ENCODE results near the gene USP30. TPM values are rescaled to one million over a fixed set of nuclear protein-coding genes. Genes with fewer than 3 reads are reported as not detected.

USP30 gene
- total and polyA plus RNA-seq, 8 donors, result 4.8 to 11.2 (median 9.3) TPM

DNA sequence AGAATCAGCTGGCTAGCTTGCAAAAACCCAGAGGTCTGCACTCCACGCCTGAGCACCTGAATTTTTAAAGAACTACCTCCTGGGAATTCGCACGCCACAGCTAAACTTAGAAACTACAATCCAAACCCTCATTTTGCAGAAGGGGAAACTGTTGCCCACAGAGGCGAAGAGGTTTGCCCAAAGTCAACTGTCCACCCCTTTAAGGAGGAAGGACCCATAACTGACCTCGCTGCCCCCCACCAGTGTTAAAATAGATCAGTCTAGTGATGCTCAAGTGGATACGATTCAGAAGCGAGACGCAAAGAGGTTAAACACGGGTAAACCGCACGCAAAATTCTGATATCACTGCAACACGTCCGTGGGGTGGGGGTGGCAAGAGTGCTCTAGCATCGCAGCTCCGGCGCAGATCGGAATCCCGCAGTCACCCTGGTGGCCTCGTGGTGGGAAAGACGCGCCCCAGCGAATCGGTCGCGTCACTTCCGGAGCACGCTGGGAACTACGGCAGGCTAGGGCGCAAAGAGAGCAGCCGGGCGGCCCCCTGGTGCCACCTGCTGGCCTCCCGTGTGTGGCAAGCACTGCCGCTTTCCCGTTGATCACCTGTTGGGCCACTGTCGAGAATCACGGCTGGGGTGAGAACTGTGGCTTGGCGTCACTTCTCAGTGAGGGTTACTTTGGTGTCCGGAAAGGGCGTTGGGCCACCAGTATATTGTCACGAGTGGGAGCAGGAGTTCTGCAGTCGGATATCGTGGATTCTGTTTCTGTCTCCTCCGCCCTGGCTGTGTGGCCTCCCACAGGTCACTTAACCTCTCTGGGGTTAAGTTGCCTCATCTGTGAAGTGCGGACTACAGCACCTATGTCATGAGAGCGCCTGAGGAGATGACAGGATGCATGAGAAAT is 40.9 kb downstream of the USP30 start, which contains the start of gene ALKBH2:
Gene ALKBH2 (minus strand): TSS at position 451 of the 897 bp plus-strand sequence. CDS start 686 bp downstream, outside the sequence.
- peak; percentile 75 to 86 (median 82) for ATAC-seq
- no peaks in the 10 kb centered on the region for H3K9me3 ChIP-seq
- H3K4me1 ChIP-seq, result peaks cover 7 to 18% (median 13%) of the 10 kb centered on the region in 3 donors
- intact Hi-C loops (cut with DNase I), result loop anchor here in 2 of 3 donors (5.0 to 10.0 kb wide), 2 partner anchors 208 to 211 kb away; partner anchors contain the start of gene DAO (in 2 of the 2)
- no peak for FAIRE-seq
- WGBS, 2 donors, result 5% methylated on average over 44 to 45 of the region's 45 CpGs
- peak within 1 kb of the TSS in 1 of 4 donors; percentile 48 for H3K27ac ChIP-seq
- no peaks in the 10 kb centered on the region for H3K27me3 ChIP-seq
- H3K36me3 ChIP-seq, result peaks cover 0 to 6% (median 3%) of the 10 kb centered on the region in 3 donors
- TF ChIP-seq, protein P1, sequence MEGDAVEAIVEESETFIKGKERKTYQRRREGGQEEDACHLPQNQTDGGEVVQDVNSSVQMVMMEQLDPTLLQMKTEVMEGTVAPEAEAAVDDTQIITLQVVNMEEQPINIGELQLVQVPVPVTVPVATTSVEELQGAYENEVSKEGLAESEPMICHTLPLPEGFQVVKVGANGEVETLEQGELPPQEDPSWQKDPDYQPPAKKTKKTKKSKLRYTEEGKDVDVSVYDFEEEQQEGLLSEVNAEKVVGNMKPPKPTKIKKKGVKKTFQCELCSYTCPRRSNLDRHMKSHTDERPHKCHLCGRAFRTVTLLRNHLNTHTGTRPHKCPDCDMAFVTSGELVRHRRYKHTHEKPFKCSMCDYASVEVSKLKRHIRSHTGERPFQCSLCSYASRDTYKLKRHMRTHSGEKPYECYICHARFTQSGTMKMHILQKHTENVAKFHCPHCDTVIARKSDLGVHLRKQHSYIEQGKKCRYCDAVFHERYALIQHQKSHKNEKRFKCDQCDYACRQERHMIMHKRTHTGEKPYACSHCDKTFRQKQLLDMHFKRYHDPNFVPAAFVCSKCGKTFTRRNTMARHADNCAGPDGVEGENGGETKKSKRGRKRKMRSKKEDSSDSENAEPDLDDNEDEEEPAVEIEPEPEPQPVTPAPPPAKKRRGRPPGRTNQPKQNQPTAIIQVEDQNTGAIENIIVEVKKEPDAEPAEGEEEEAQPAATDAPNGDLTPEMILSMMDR (IDR thresholded peaks at IDR 0.05), result peak; percentile 92 to 99 (median 96)
- DNase-seq, result peak; percentile 88 to 96 (median 94)
- H3K4me3 ChIP-seq, result peak within 1 kb of the TSS; percentile 26 to 51 (median 43)

DNA sequence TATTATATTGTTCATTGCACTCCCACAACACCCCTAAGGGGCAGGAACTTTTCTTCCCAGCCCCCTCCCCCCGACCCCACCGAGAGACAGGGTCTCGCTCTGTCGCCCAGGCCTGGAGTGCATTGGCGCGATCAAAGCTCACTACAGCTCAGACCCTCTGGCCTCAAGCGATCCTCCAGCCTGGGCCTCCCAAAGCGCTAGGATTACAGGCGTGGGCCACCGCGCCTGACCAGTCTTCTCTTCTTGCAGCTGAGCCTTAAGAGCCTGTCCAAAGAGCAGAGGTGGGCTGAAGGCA is 44.7 kb downstream of the USP30 start:
- DNase-seq (no peak), ATAC-seq (no peak), FAIRE-seq (no peak)
- H3K36me3 ChIP-seq, result peaks cover 0 to 5% (median 0%) of the 10 kb centered on the region in 3 donors
- H3K27ac ChIP-seq, result no peak overlapping the region
- 31 to 35% methylated on average over 11 of the region's 11 CpGs for WGBS, 2 donors
- H3K9me3 ChIP-seq, result no peaks in the 10 kb centered on the region
- H3K4me1 ChIP-seq, result peaks cover 12 to 23% (median 15%) of the 10 kb centered on the region in 3 donors
- H3K4me3 ChIP-seq, result peak overlapping the region in 1 of 4 donors; percentile 96
- H3K27me3 ChIP-seq, result no peaks in the 10 kb centered on the region
- intact Hi-C loops (cut with DNase I), result loop anchor here in 1 of 3 donors (10.0 kb wide), 1 partner anchor 212 kb away; the partner anchor contains the start of gene DAO
- TF ChIP-seq, protein P1 (IDR thresholded peaks at IDR 0.05), result no peak

DNA sequence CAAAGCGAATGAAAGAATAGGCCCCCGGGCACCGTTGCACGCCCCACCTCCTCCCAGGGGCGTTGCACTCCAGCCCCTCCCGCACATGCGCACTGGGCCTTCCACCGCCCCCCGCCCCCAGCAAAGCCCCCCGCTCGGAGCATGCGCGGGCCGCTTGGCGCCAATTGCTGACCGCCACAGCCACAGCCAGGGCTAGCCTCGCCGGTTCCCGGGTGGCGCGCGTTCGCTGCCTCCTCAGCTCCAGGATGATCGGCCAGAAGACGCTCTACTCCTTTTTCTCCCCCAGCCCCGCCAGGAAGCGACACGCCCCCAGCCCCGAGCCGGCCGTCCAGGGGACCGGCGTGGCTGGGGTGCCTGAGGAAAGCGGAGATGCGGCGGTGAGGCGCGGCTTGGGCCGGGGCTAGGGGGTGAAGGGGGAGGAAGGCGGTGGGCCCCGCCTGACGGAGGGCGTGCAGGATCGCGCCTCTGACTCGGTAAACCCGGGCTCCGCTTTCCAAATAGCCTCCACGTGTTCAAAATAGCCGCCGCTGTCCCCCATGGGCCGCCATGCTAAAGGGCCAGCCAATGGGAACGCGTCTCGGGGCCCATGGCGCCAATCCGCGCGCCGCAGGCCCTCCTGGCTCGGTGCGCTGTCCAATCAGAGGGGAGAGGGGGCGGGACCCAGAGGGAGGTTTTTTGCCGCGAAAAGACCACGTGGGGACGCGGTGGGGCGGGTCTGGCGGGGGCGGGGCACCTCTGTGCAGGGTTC is 45.2 kb downstream of the USP30 start, which contains the start of gene UNG:
Gene UNG (plus strand): TSS at position 163 of the 748 bp plus-strand sequence. CDS start 83 bp downstream, at position 246.
- TF ChIP-seq, protein P1 (IDR thresholded peaks at IDR 0.05), result no peak
- Histone ChIP-seq H3K36me3 (peaks cover 0 to 10% (median 0%) of the 10 kb centered on the region in 3 donors), H3K27ac (peak within 1 kb of the TSS; percentile 36 to 86 (median 71)), H3K4me1 (peaks cover 9 to 17% (median 10%) of the 10 kb centered on the region in 3 donors), H3K4me3 (peak within 1 kb of the TSS; percentile 61 to 99 (median 79)), H3K27me3 (no peaks in the 10 kb centered on the region), H3K9me3 (no peaks in the 10 kb centered on the region)
- 1 to 2% methylated on average over 68 to 71 of the region's 71 CpGs for WGBS, 2 donors
- peak; percentile 96 to 98 (median 97) for DNase-seq
- ATAC-seq, result peak; percentile 93 to 96 (median 94)
- intact Hi-C loops (cut with DNase I), result loop anchor here in 1 of 3 donors (10.0 kb wide), 1 partner anchor 213 kb away; the partner anchor contains the start of gene DAO
- FAIRE-seq, result no peak

DNA sequence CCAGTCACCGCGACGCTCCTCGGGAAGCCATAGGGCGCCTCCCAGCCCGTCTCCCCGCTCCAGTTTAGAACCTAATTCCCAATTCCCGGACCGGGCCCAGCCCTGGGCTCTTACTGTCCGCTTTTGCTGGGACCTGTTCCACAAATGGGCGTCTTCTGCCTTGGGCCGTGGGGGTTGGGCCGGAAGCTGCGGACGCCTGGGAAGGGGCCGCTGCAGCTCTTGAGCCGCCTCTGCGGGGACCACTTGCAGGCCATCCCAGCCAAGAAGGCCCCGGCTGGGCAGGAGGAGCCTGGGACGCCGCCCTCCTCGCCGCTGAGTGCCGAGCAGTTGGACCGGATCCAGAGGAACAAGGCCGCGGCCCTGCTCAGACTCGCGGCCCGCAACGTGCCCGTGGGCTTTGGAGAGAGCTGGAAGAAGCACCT is 45.8 kb downstream of the USP30 start:
- intact Hi-C loops (cut with DNase I), result loop anchor here in 1 of 3 donors (10.0 kb wide), 1 partner anchor 213 kb away; the partner anchor contains the start of gene DAO
- ATAC-seq, result peak; percentile 45 to 63 (median 54)
- peak in 5 of 6 donors; percentile 62 to 89 (median 80) for DNase-seq

More for the DNA sequence above, 45.8 kb downstream of the USP30 start:
- H3K27me3 ChIP-seq, result no peaks in the 10 kb centered on the region
- peaks cover 0 to 15% (median 0%) of the 10 kb centered on the region in 3 donors for H3K36me3 ChIP-seq
- 0% methylated on average over 32 of the region's 32 CpGs for WGBS, 2 donors
- FAIRE-seq, result no peak
- peak overlapping the region; percentile 36 to 86 (median 71) for H3K27ac ChIP-seq
- no peaks in the 10 kb centered on the region for H3K9me3 ChIP-seq
- peaks cover 5 to 15% (median 7%) of the 10 kb centered on the region in 3 donors for H3K4me1 ChIP-seq
- H3K4me3 ChIP-seq, result peak overlapping the region; percentile 61 to 99 (median 79)
- TF ChIP-seq, protein P1 (IDR thresholded peaks at IDR 0.05), result no peak
